Thoracic aorta (tissue), 2 donors: ENCODE data around the gene ASIC2. TPM values are rescaled to one million over a fixed set of nuclear protein-coding genes. Genes with fewer than 3 reads are reported as not detected.

Experiments
- ATAC-seq: fragments of 150-250 bp; one replicate; pipeline ENCODE4 v1.8.0; 2017; ENCODE audit warnings: low read depth; ENCODE audit not compliant: insufficient number of reproducible peaks, low FRiP score
- DNase-seq: peaks from one replicate; pipeline ENCODE4 v3.0.0-alpha.2; 2020; ENCODE audit warnings: low spot score
- H3K27ac ChIP-seq, 2 donors: fragments of 200-600 bp; sonication (generic); 1 replicate in 1 of 2; 2 replicates in 1 of 2; pipeline ENCODE4 v1.5.1; 2016; ENCODE audit warnings: mild to moderate bottlenecking in 2 of 2, moderate library complexity in 2 of 2
- H3K27me3 ChIP-seq: fragments of 200-600 bp; sonication (generic); replicated peaks from 2 replicates; pipeline ENCODE4 v1.6.0; 2016; ENCODE audit warnings: mild to moderate bottlenecking; ENCODE audit not compliant: insufficient read depth
- H3K36me3 ChIP-seq: fragments of 200-600 bp; sonication (generic); one replicate; pipeline ENCODE4 v1.5.1; 2016
- H3K4me1 ChIP-seq, 2 donors: fragments of 200-600 bp; sonication (generic); 1 replicate in 1 of 2; 2 replicates in 1 of 2; pipeline versions ENCODE4 v1.5.1 to v1.6.0; 2016; ENCODE audit warnings: low read depth in 2 of 2, mild to moderate bottlenecking in 1 of 2; ENCODE audit not compliant: control insufficient read depth in 1 of 2
- H3K4me3 ChIP-seq: fragments of 200-600 bp; sonication (generic); 2 replicates; pipeline ENCODE4 v1.5.1; 2016; ENCODE audit warnings: mild to moderate bottlenecking
- H3K9me3 ChIP-seq: fragments of 200-600 bp; sonication (generic); 2 replicates; pipeline ENCODE4 v1.5.1; 2016
- CTCF ChIP-seq: fragments of 200-600 bp; sonication (generic); IDR thresholded peaks from one replicate; pipeline ENCODE4 v1.5.1; 2019; ENCODE audit warnings: antibody characterized with exemption
- total RNA-seq, 2 donors: library from RNA; depleted of rRNA; stranded (reverse); fragments of >200 nt; gene quantifications; one replicate each; pipeline versions ENCODE4 v1.1.0 to v1.2.3, GENCODE V29; 2016

The ASIC2 gene
- total RNA-seq, 2 donors from 2014 or later: 0.54 to 1.1 TPM

DNA sequence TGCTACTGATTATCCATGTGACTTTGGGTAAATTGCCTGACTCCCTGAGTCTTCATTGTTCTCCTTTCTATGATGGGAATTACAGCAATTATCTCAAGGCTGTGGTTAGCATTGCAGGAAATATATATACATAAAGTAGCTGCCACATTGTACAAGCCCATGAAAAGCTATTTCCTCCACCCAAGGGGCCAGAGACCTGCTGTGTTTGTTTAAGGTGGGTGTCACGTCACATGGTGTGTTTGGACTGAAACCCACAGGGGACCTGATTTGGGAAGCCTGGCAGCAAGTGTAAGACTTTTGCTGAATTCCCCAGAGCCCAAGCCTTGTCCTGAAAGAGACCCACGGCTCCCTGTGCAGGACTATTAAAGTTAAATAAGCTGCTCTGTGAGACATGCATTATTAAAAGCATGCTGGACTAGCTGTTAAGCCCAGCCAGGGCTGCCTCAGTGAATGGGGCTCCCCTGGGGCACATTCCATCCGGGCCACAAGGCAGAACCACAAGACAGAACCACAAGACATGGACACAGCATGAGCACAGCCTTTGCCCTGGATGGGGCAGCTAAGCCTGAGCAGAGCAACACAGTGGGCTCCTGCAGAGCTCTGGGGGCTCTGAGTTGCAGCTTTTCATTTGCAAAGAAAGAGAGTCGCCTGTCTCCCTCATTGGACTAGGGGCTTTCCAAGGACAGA lies 152.5 kb downstream of the ASIC2 start:
- Histone ChIP-seq H3K27me3 (no peaks in the 10 kb centered on the region), H3K36me3 (no peaks in the 10 kb centered on the region), H3K4me1 (no peaks in the 10 kb centered on the region), H3K27ac (no peak overlapping the region), H3K9me3 (no peaks in the 10 kb centered on the region), H3K4me3 (no peak overlapping the region)
- DNase-seq (no peak), ATAC-seq (no peak)
- TF ChIP-seq CTCF: no peak

- H3K36me3 ChIP-seq: no peaks in the 10 kb centered on the region
- H3K27me3 ChIP-seq: no peaks in the 10 kb centered on the region
- ATAC-seq: no peak
- no peak overlapping the region for H3K27ac ChIP-seq
- H3K4me3 ChIP-seq: no peak overlapping the region
- no peak for DNase-seq
- no peak for TF ChIP-seq CTCF
- H3K9me3 ChIP-seq: no peaks in the 10 kb centered on the region
- H3K4me1 ChIP-seq: no peaks in the 10 kb centered on the region
Measured at GRCh38 chr17:33138627-33139026, 154.5 kb downstream of the ASIC2 start.

- H3K27me3 ChIP-seq: no peaks in the 10 kb centered on the region
- no peak for DNase-seq
- no peak for TF ChIP-seq CTCF
- ATAC-seq: no peak
- no peaks in the 10 kb centered on the region for H3K9me3 ChIP-seq
- no peaks in the 10 kb centered on the region for H3K4me1 ChIP-seq
- H3K4me3 ChIP-seq: no peak overlapping the region
- no peaks in the 10 kb centered on the region for H3K36me3 ChIP-seq
- no peak overlapping the region for H3K27ac ChIP-seq
Measured at GRCh38 chr17:33137426-33137825, 155.7 kb downstream of the ASIC2 start.

- ATAC-seq (no peak), DNase-seq (no peak)
- no peaks in the 10 kb centered on the region for H3K36me3 ChIP-seq
- no peak overlapping the region for H3K4me3 ChIP-seq
- no peak overlapping the region for H3K27ac ChIP-seq
- H3K9me3 ChIP-seq: no peaks in the 10 kb centered on the region
- TF ChIP-seq CTCF: no peak
- H3K27me3 ChIP-seq: no peaks in the 10 kb centered on the region
- H3K4me1 ChIP-seq: no peaks in the 10 kb centered on the region
Measured at GRCh38 chr17:33135691-33136090, 157.4 kb downstream of the ASIC2 start.

- Histone ChIP-seq H3K9me3 (no peaks in the 10 kb centered on the region), H3K4me1 (no peaks in the 10 kb centered on the region), H3K27ac (no peak overlapping the region), H3K36me3 (no peaks in the 10 kb centered on the region), H3K27me3 (no peaks in the 10 kb centered on the region), H3K4me3 (no peak overlapping the region)
- no peak for DNase-seq
- no peak for TF ChIP-seq CTCF
- ATAC-seq: no peak
Measured at GRCh38 chr17:33131620-33132019, 161.5 kb downstream of the ASIC2 start.
